Parathyroid adenoma (tissue), 2 donors: ENCODE results near the gene TMEM74B.

Experiments
- H2AFZ ChIP-seq: fragments of 300-600 bp; sonication (generic); one replicate; pipeline ENCODE4 v1.7.0; 2017; ENCODE audit warnings: antibody characterized with exemption, mild to moderate bottlenecking
- H3K27ac ChIP-seq: fragments of 300-600 bp; sonication (generic); one replicate; pipeline ENCODE4 v1.7.0; 2017
- H3K27me3 ChIP-seq: fragments of 300-600 bp; sonication (generic); one replicate; pipeline ENCODE4 v1.7.0; 2017; ENCODE audit warnings: low read length; ENCODE audit not compliant: control insufficient read depth, insufficient read depth
- H3K36me3 ChIP-seq: fragments of 300-600 bp; sonication (generic); one replicate; pipeline ENCODE4 v1.7.0; 2017; ENCODE audit warnings: low read length; ENCODE audit not compliant: control insufficient read depth, insufficient read depth
- H3K4me1 ChIP-seq: fragments of 300-600 bp; sonication (generic); one replicate; pipeline ENCODE4 v1.7.0; 2017; ENCODE audit warnings: control low read depth
- H3K4me2 ChIP-seq: fragments of 300-600 bp; sonication (generic); one replicate; pipeline ENCODE4 v1.7.0; 2017; ENCODE audit warnings: low read length
- H3K4me3 ChIP-seq: fragments of 300-600 bp; sonication (generic); one replicate; pipeline ENCODE4 v1.7.0; 2017; ENCODE audit warnings: low read depth, low read length
- H3K79me2 ChIP-seq: fragments of 300-600 bp; sonication (generic); one replicate; pipeline ENCODE4 v1.7.0; 2017; ENCODE audit warnings: control low read depth
- H3K9ac ChIP-seq: fragments of 300-600 bp; sonication (generic); one replicate; pipeline ENCODE4 v1.7.0; 2017; ENCODE audit warnings: mild to moderate bottlenecking
- H3K9me3 ChIP-seq: fragments of 300-600 bp; sonication (generic); one replicate; pipeline ENCODE4 v1.7.0; 2017; ENCODE audit warnings: low read length; ENCODE audit not compliant: control insufficient read depth
- TF ChIP-seq, protein P1 (sequence below): fragments of 300-600 bp; sonication (generic); IDR thresholded peaks from one replicate; pipeline ENCODE4 v1.7.0; 2017; ENCODE audit warnings: antibody characterized with exemption, mild to moderate bottlenecking
- donor health status: primary hyperparathyroidism.

Gene TMEM74B

GRCh38 chr20:1137236-1137635 is 47.5 kb downstream of the TMEM74B start:
- Histone ChIP-seq H3K79me2 (peaks cover 20% of the 10 kb centered on the region), H2AFZ (no peak overlapping the region), H3K27ac (no peak overlapping the region), H3K9me3 (no peaks in the 10 kb centered on the region), H3K4me2 (no peak overlapping the region), H3K27me3 (no peaks in the 10 kb centered on the region), H3K36me3 (no peaks in the 10 kb centered on the region), H3K4me3 (no peak overlapping the region), H3K9ac (no peak overlapping the region), H3K4me1 (no peaks in the 10 kb centered on the region)
- TF ChIP-seq, protein P1, sequence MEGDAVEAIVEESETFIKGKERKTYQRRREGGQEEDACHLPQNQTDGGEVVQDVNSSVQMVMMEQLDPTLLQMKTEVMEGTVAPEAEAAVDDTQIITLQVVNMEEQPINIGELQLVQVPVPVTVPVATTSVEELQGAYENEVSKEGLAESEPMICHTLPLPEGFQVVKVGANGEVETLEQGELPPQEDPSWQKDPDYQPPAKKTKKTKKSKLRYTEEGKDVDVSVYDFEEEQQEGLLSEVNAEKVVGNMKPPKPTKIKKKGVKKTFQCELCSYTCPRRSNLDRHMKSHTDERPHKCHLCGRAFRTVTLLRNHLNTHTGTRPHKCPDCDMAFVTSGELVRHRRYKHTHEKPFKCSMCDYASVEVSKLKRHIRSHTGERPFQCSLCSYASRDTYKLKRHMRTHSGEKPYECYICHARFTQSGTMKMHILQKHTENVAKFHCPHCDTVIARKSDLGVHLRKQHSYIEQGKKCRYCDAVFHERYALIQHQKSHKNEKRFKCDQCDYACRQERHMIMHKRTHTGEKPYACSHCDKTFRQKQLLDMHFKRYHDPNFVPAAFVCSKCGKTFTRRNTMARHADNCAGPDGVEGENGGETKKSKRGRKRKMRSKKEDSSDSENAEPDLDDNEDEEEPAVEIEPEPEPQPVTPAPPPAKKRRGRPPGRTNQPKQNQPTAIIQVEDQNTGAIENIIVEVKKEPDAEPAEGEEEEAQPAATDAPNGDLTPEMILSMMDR = no peak

DNA sequence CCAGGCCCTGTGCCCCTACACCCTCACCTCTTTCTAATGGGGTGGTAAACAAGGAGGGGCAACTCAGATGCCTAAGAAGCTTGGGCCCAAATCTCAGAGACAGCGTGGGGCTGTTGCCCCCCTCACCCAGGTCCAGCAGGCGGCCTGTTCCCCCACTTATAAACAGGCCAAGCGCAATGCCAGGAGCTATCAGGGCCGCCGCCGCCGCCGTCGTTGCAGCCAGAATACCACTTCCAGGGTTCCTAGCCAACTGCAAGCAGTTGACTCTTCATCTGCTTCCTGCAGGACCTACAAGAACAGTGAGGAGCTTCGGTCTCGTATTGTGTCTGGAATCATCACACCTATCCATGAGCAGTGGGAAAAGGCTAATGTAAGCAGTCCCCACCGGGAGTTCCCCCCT is 49.9 kb downstream of the TMEM74B start:
- Histone ChIP-seq H3K36me3 (no peaks in the 10 kb centered on the region), H3K27me3 (no peaks in the 10 kb centered on the region), H3K9ac (no peak overlapping the region), H3K9me3 (no peaks in the 10 kb centered on the region), H3K4me1 (no peaks in the 10 kb centered on the region), H3K4me2 (no peak overlapping the region), H3K79me2 (peaks cover 20% of the 10 kb centered on the region), H3K4me3 (no peak overlapping the region), H2AFZ (no peak overlapping the region), H3K27ac (no peak overlapping the region)
- TF ChIP-seq, protein P1 = no peak

DNA sequence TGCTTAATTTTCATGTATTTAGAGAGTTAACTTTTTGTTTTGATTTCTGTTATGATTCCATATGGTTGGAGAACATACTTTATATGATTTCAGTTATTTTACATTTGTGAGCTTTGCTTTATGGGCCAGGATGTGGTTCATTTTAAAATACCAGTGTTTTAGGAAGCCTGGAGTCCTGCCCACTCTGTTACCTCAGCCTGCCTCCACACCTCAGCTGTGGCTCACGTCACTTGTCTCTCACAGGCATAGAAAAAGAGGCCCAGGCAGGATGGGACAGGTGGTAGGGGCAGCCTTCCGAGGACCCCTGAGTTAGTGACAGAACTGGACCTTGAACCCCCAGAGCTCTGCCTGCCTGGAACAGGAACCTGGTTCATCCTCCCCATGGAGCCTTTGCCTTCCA is 50.4 kb downstream of the TMEM74B start:
- Histone ChIP-seq H3K4me3 (no peak overlapping the region), H3K27me3 (no peaks in the 10 kb centered on the region), H3K4me2 (no peak overlapping the region), H3K36me3 (no peaks in the 10 kb centered on the region), H3K27ac (no peak overlapping the region), H3K4me1 (no peaks in the 10 kb centered on the region), H2AFZ (no peak overlapping the region), H3K9ac (no peak overlapping the region), H3K79me2 (peaks cover 20% of the 10 kb centered on the region), H3K9me3 (no peaks in the 10 kb centered on the region)
- TF ChIP-seq, protein P1 = no peak

DNA sequence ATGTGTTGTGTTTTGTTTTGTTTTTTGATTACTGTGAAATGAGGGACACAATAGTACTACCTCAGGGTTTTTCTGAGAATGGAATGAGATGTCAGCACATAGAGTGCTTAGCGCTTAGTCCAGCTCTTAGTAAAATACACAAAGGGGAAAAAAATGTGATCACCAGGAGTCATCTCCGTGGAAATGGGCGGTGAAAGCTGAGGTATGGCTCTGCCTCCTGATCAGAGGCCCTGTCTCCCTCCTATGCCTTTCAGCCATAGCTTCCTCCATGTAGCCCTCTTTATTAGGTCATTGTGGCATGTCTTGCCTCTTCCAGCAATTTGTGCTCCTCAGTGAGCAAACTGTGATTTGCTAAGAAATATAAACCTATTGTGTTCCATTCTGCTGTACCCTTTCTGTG is 53.4 kb downstream of the TMEM74B start:
- Histone ChIP-seq H3K27me3 (no peaks in the 10 kb centered on the region), H3K4me2 (no peak overlapping the region), H3K36me3 (no peaks in the 10 kb centered on the region), H3K27ac (no peak overlapping the region), H3K4me1 (no peaks in the 10 kb centered on the region), H3K9ac (no peak overlapping the region), H3K9me3 (no peaks in the 10 kb centered on the region), H2AFZ (no peak overlapping the region), H3K4me3 (no peak overlapping the region), H3K79me2 (peaks cover 24% of the 10 kb centered on the region)
- TF ChIP-seq, protein P1 = no peak

- no peaks in the 10 kb centered on the region for H3K36me3 ChIP-seq
- H3K79me2 ChIP-seq = peaks cover 27% of the 10 kb centered on the region
- no peak overlapping the region for H3K4me2 ChIP-seq
- no peak overlapping the region for H2AFZ ChIP-seq
- no peak overlapping the region for H3K9ac ChIP-seq
- TF ChIP-seq, protein P1 = no peak
- H3K4me1 ChIP-seq = no peaks in the 10 kb centered on the region
- no peak overlapping the region for H3K27ac ChIP-seq
- H3K4me3 ChIP-seq = no peak overlapping the region
- H3K27me3 ChIP-seq = no peaks in the 10 kb centered on the region
- no peaks in the 10 kb centered on the region for H3K9me3 ChIP-seq
These were observed 53.9 kb downstream of the TMEM74B start for GRCh38 chr20:1130847-1131246.
